ENCODE results near the gene PRM3. TPM values are rescaled to one million over a fixed set of nuclear protein-coding genes. Genes with fewer than 3 reads are reported as not detected.

Gene PRM3
- total RNA-seq, 8 experiments from 2014 or later: 1.9 TPM; not detected in 7

GRCh38 chr16:11289202-11289601, 15.8 kb upstream of the PRM3 start:
- Histone ChIP-seq H3K4me1 (replicated peaks in 1 of 2) (no peaks in the 10 kb centered on the region), H3K4me3 (no peak overlapping the region), H3K27ac (no peak overlapping the region)
- WGBS, 10 experiments: 100% methylated on average over 1 to 2 of the region's 2 CpGs; no CpG with 5 or more reads in 6 of the 10 experiments
- ATAC-seq (replicated peaks in 6 of 8): no peak
- in situ Hi-C loops (cut with MboI; ENCODE audit: low pct_unique_long_range_greater_than_20kb in 2 of 9, low sequenced_read_pairs in 9 of 9, unreplicated experiment in 9 of 9): no loop called here

GRCh38 chr16:11285842-11286241, 12.4 kb upstream of the PRM3 start:
- Histone ChIP-seq H3K4me3 (no peak overlapping the region), H3K4me1 (replicated peaks in 1 of 2) (no peaks in the 10 kb centered on the region), H3K27ac (no peak overlapping the region)
- WGBS, 10 experiments: 43 to 100% (median 92%) methylated on average over 1 to 2 of the region's 2 CpGs; no CpG with 5 or more reads in 5 of the 10 experiments
- in situ Hi-C loops (cut with MboI; ENCODE audit: low pct_unique_long_range_greater_than_20kb in 2 of 9, low sequenced_read_pairs in 9 of 9, unreplicated experiment in 9 of 9): no loop called here
- no peak for ATAC-seq (replicated peaks in 6 of 8)

GRCh38 chr16:11283820-11284248, 10.4 kb upstream of the PRM3 start:
- in situ Hi-C loops (cut with MboI; ENCODE audit: low pct_unique_long_range_greater_than_20kb in 2 of 9, low sequenced_read_pairs in 9 of 9, unreplicated experiment in 9 of 9): no loop called here
- Histone ChIP-seq H3K4me3 (no peak overlapping the region), H3K27ac (no peak overlapping the region), H3K4me1 (replicated peaks in 1 of 2) (no peaks in the 10 kb centered on the region)
- ATAC-seq (replicated peaks in 6 of 8): peak in 1 of 8 experiments; percentile 13
- 0 to 100% (median 70%) methylated on average over 1 to 4 of the region's 4 CpGs; no CpG with 5 or more reads in 3 of the 10 experiments for WGBS, 10 experiments

- Histone ChIP-seq H3K27ac (no peak within 1 kb of the TSS), H3K4me3 (no peak within 1 kb of the TSS), H3K4me1 (replicated peaks in 1 of 2) (no peaks in the 10 kb centered on the region)
- WGBS, 10 experiments: 40 to 100% (median 78%) methylated on average over 1 to 7 of the region's 25 CpGs; no CpG with 5 or more reads in 5 of the 10 experiments
- in situ Hi-C loops (cut with MboI; ENCODE audit: low pct_unique_long_range_greater_than_20kb in 2 of 9, low sequenced_read_pairs in 9 of 9, unreplicated experiment in 9 of 9): no loop called here
- no peak for ATAC-seq (replicated peaks in 6 of 8)
Measured at GRCh38 chr16:11280616-11281522, 7.4 kb upstream of the PRM3 start, which contains the start of gene PRM1. Gene PRM1, minus strand, starts transcription at chr16:11281330. Its CDS starts 92 bp downstream, at chr16:11281238.

- in situ Hi-C loops (cut with MboI; ENCODE audit: low pct_unique_long_range_greater_than_20kb in 2 of 9, low sequenced_read_pairs in 9 of 9, unreplicated experiment in 9 of 9): no loop called here
- Histone ChIP-seq H3K27ac (no peak overlapping the region), H3K4me1 (replicated peaks in 1 of 2) (peaks cover 0 to 2% of the 10 kb centered on the region in 2 donors), H3K4me3 (no peak overlapping the region)
- ATAC-seq (replicated peaks in 6 of 8): no peak
- 65 to 100% (median 88%) methylated on average over 1 to 5 of the region's 7 CpGs; no CpG with 5 or more reads in 4 of the 10 experiments for WGBS, 10 experiments
Measured at GRCh38 chr16:11278681-11279628, 5.5 kb upstream of the PRM3 start.

GRCh38 chr16:11277607-11278337, 4.3 kb upstream of the PRM3 start:
- WGBS, 10 experiments: 66 to 100% (median 87%) methylated on average over 2 to 11 of the region's 12 CpGs; no CpG with 5 or more reads in 3 of the 10 experiments
- in situ Hi-C loops (cut with MboI; ENCODE audit: low pct_unique_long_range_greater_than_20kb in 2 of 9, low sequenced_read_pairs in 9 of 9, unreplicated experiment in 9 of 9): no loop called here
- Histone ChIP-seq H3K27ac (no peak overlapping the region), H3K4me3 (no peak overlapping the region), H3K4me1 (replicated peaks in 1 of 2) (peaks cover 3 to 5% of the 10 kb centered on the region in 2 donors)
- no peak for ATAC-seq (replicated peaks in 6 of 8)

GRCh38 chr16:11276896-11277593, 3.6 kb upstream of the PRM3 start:
- H3K27ac ChIP-seq: no peak overlapping the region
- H3K4me3 ChIP-seq: no peak overlapping the region
- in situ Hi-C loops (cut with MboI; ENCODE audit: low pct_unique_long_range_greater_than_20kb in 2 of 9, low sequenced_read_pairs in 9 of 9, unreplicated experiment in 9 of 9): no loop called here
- peaks cover 3 to 5% of the 10 kb centered on the region in 2 donors for H3K4me1 ChIP-seq (replicated peaks in 1 of 2)
- ATAC-seq (replicated peaks in 6 of 8): no peak
- WGBS, 10 experiments: 50 to 100% (median 89%) methylated on average over 1 to 7 of the region's 11 CpGs; no CpG with 5 or more reads in 3 of the 10 experiments

GRCh38 chr16:11276143-11276895, 2.9 kb upstream of the PRM3 start, which contains the start of gene PRM2:
Gene PRM2, minus strand, starts transcription at chr16:11276480. Its CDS starts 110 bp downstream, at chr16:11276370.
- 80 to 100% (median 98%) methylated on average over 1 to 10 of the region's 26 CpGs; no CpG with 5 or more reads in 2 of the 10 experiments for WGBS, 10 experiments
- in situ Hi-C loops (cut with MboI; ENCODE audit: low pct_unique_long_range_greater_than_20kb in 2 of 9, low sequenced_read_pairs in 9 of 9, unreplicated experiment in 9 of 9): no loop called here

GRCh38 chr16:11274964-11275363, 1.5 kb upstream of the PRM3 start:
- Histone ChIP-seq H3K4me1 (replicated peaks in 1 of 2) (peaks cover 3 to 5% of the 10 kb centered on the region in 2 donors), H3K4me3 (no peak overlapping the region), H3K27ac (no peak overlapping the region)
- 42 to 88% (median 70%) methylated on average over 2 to 3 of the region's 7 CpGs; no CpG with 5 or more reads in 6 of the 10 experiments for WGBS, 10 experiments
- ATAC-seq (replicated peaks in 6 of 8): no peak
- in situ Hi-C loops (cut with MboI; ENCODE audit: low pct_unique_long_range_greater_than_20kb in 2 of 9, low sequenced_read_pairs in 9 of 9, unreplicated experiment in 9 of 9): loop anchor here in 5 of 9 experiments (25.0 kb wide), 1 partner anchor 313 kb away; no protein-coding TSS in a partner anchor

More at GRCh38 chr16:11276143-11276895, 2.9 kb upstream of the PRM3 start, which contains the start of gene PRM2:
- no peak for ATAC-seq (replicated peaks in 6 of 8)
- Histone ChIP-seq H3K4me1 (replicated peaks in 1 of 2) (peaks cover 3 to 5% of the 10 kb centered on the region in 2 donors), H3K27ac (no peak within 1 kb of the TSS), H3K4me3 (no peak within 1 kb of the TSS)

GRCh38 chr16:11273721-11274324, 394 bp upstream of the PRM3 start:
- Histone ChIP-seq H3K27ac (no peak overlapping the region), H3K4me1 (replicated peaks in 1 of 2) (peaks cover 3 to 5% of the 10 kb centered on the region in 2 donors), H3K4me3 (no peak overlapping the region)
- in situ Hi-C loops (cut with MboI; ENCODE audit: low pct_unique_long_range_greater_than_20kb in 2 of 9, low sequenced_read_pairs in 9 of 9, unreplicated experiment in 9 of 9): loop anchor here in 5 of 9 experiments (25.0 kb wide), 1 partner anchor 312 kb away; no protein-coding TSS in a partner anchor
- ATAC-seq (replicated peaks in 6 of 8): peak in 3 of 8 experiments; percentile 21 to 55 (median 28)
- whole genome bisulfite sequencing, 10 experiments: 20 to 83% (median 50%) methylated on average over 1 to 2 of the region's 3 CpGs; no CpG with 5 or more reads in 4 of the 10 experiments
